Stimulated activated CD4-positive, alpha-beta T cell treated with anti-CD3 and anti-CD28 coated beads, Interleukin-15, amount 100 ng/mL, for 24 hours (primary cell): ENCODE measurements around the gene TNP1.

Experiments
- DNase-seq: peaks from one replicate; pipeline ENCODE4 v3.0.0-alpha.2; 2020

The TNP1 gene

DNA sequence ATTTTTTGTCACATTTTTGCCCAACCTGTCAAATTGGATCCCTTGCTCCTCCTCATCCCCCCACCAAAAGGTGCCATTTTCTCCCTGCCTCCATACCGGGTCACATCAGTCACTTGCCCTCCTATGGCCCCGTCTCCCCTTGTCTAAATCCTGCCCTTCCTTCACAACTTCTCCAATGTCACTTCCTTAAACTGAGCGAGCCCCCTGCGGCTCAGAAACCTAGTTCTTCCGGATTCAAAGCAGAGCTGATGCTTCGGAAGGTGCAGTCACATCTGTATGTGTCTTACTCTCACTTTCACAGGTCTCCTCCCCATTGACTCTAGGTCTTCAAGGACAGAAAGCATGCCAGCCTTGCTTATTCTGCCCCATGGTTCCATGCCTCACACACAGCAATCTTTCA is 22.1 kb downstream of the TNP1 start:
- DNase-seq, result no peak

- DNase-seq, result no peak
Measured at GRCh38 chr2:216833061-216833460, 26.8 kb downstream of the TNP1 start.

GRCh38 chr2:216830346-216830745 is 29.5 kb downstream of the TNP1 start:
- no peak for DNase-seq

GRCh38 chr2:216829533-216829932 is 30.3 kb downstream of the TNP1 start:
- DNase-seq, result no peak

- DNase-seq, result no peak
Measured at GRCh38 chr2:216827073-216827720, 32.7 kb downstream of the TNP1 start.

GRCh38 chr2:216822470-216822869 is 37.4 kb downstream of the TNP1 start:
- DNase-seq, result no peak

- no peak for DNase-seq
Measured at GRCh38 chr2:216820709-216821108, 39.2 kb downstream of the TNP1 start.

GRCh38 chr2:216819766-216820165 is 40.1 kb downstream of the TNP1 start:
- DNase-seq, result no peak

DNA sequence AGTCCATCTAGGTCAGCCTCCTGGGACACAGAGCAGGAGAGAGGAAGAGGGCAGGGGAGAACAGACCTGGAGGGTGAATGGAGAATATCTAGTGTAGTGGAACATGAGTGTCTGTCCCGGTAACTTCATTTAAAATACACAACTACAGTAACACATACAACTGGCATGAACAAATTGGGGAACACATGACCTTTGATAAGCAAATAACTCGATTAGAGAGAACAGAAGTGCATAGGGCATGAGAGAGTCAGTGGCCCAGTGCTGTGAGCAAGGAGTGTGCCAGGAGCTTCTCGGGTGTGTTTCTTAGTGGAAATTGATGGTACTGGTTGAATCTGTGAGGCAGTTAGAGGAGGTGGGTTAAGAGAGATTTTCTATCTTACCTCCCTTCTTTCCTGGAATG is 40.8 kb downstream of the TNP1 start:
- DNase-seq, result no peak

- DNase-seq, result no peak
Measured at GRCh38 chr2:216810399-216811160, 49.3 kb downstream of the TNP1 start.
